Duodenal mucosa (tissue), 2 donors: ENCODE measurements around the gene KANK3.
A peak's percentile ranks its signal among the peaks of the same experiment; 100 is the strongest.

Experiments used
- H3K27ac ChIP-seq: one replicate; pipeline ENCODE4 v1.7.0; 2013; ENCODE audit warnings: low read depth, low read length
- H3K27me3 ChIP-seq, 2 donors: one replicate each; pipeline ENCODE4 v1.7.0; 2013; ENCODE audit warnings: low read length in 2 of 2, control low read depth in 1 of 2; ENCODE audit not compliant: insufficient read depth in 2 of 2, control insufficient read depth in 1 of 2
- H3K36me3 ChIP-seq, 2 donors: one replicate each; pipeline ENCODE4 v1.7.0; 2013; ENCODE audit warnings: low read length in 2 of 2, control low read depth in 1 of 2; ENCODE audit not compliant: insufficient read depth in 2 of 2, control insufficient read depth in 1 of 2
- H3K4me1 ChIP-seq, 2 donors: one replicate each; pipeline ENCODE4 v1.7.0; 2013; ENCODE audit warnings: low read length in 2 of 2, control low read depth in 1 of 2; ENCODE audit not compliant: insufficient read depth in 2 of 2, control insufficient read depth in 1 of 2
- H3K4me3 ChIP-seq, 2 donors: one replicate each; pipeline ENCODE4 v1.7.0; 2013; ENCODE audit warnings: low read length in 2 of 2, low read depth in 1 of 2
- H3K9ac ChIP-seq, 2 donors: one replicate each; pipeline ENCODE4 v1.7.0; 2013; ENCODE audit warnings: low read length in 2 of 2, low read depth in 1 of 2
- H3K9me3 ChIP-seq, 2 donors: one replicate each; pipeline ENCODE4 v1.7.0; 2013; ENCODE audit warnings: low read length in 2 of 2, control low read depth in 1 of 2; ENCODE audit not compliant: control insufficient read depth in 1 of 2

The KANK3 gene

DNA sequence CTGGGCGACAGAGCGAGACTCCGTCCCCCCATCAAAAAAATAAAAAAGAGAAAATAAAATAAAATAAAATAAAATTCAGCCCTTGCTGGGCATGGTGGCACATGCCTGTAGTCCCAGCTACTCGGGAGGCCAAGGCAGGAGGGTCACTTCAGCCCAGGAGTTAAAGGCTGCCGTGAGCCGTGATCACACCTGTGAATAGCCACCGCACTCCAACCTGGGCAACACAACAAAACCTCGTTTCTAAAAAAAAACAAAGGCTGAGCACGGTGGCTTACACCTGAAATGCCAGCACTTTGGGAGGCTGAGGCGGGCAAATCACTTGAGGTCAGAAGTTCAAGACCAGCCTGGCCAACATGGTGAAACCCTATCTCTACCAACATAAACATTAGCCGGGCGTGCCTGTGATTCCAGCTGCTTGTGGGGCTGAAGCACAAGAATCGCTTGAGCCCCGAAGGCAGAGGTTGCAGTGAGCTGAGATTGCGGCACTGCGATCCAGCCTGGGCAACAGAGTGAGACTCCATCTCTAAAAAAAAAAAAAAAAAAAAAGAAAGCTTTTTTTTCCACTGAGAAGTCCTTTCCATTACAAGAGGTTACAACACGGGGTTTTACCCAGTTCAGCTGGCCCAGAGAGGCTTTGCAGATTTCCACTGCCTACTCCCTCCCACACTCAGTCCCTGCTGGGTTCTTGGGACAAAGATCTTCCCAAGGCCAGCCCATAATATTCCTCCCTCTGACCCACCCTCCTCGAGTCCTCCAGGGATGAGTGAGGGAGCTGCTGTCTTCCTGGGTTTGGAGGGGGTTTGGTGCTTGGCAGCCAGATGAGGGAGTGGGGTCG, 27.3 kb upstream of the KANK3 start:
- Histone ChIP-seq H3K27me3 (no peaks in the 10 kb centered on the region), H3K9ac (peak overlapping the region; percentile 6 to 28), H3K4me1 (peaks cover 23 to 42% of the 10 kb centered on the region in 2 donors), H3K4me3 (peak overlapping the region; percentile 13 to 55), H3K9me3 (no peaks in the 10 kb centered on the region), H3K36me3 (peaks cover 0 to 4% of the 10 kb centered on the region in 2 donors), H3K27ac (no peak overlapping the region)

DNA sequence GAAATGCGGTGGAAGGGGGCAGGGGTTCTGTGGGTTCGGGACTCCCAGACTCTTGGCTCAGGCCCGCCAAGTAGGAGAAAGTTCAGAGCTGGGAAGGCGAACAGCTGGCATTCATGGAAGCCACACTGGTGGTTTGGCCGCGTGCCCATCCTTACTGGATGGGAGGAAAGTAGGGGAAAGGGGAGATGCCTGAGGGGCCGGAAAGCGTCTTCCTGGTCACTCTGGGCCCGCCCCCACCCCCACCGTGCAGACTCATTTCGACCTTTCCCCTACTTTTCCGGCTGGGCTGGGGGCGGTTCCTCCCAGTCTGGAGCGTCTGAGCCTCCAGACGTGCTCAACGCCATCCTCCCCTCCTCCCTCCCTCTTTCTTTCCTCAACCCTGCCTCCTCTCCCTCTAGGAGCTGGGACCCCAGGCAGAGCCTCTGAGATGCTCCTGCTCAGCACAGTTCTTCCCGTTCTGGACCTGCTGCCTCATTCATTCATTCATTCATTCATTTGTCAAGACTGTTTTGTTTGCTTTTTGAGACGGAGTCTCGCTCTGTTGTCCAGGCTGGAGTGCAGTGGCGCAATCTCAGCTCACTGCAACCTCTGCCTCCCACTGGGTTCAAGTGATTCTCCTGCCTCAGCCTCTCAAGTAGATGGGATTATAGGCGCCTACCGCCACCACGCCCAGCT, 24.4 kb upstream of the KANK3 start:
- H3K9ac ChIP-seq = peak overlapping the region in 1 of 2 donors; percentile 25
- H3K27ac ChIP-seq = peak overlapping the region; percentile 14
- H3K27me3 ChIP-seq = peaks cover 0 to 5% of the 10 kb centered on the region in 2 donors
- no peaks in the 10 kb centered on the region for H3K9me3 ChIP-seq
- peaks cover 30 to 51% of the 10 kb centered on the region in 2 donors for H3K4me1 ChIP-seq
- H3K4me3 ChIP-seq = peak overlapping the region; percentile 24 to 28
- H3K36me3 ChIP-seq = no peaks in the 10 kb centered on the region

DNA sequence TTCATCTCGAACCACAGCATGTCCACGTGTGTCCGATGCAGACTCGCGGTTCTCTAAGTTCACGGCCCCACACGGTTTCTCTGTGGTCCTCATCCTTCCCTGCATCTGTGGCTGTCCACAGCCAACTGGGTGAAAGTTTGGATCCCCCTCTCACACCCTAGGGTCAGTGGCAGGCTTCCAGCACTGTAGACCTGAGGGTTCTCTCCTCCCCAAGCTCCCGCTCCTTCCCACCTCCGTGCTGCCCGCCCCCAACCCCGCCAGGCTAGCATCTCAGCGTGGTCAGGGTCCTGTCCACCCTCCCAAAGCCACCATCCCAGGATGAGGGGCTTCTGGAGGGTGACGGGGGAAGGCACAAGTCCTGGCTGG, 23.9 kb upstream of the KANK3 start:
- Histone ChIP-seq H3K9ac (peak overlapping the region in 1 of 2 donors; percentile 25), H3K4me3 (peak overlapping the region; percentile 24 to 28), H3K9me3 (no peaks in the 10 kb centered on the region), H3K4me1 (peaks cover 35 to 56% of the 10 kb centered on the region in 2 donors), H3K27me3 (peaks cover 0 to 5% of the 10 kb centered on the region in 2 donors), H3K36me3 (no peaks in the 10 kb centered on the region), H3K27ac (no peak overlapping the region)

DNA sequence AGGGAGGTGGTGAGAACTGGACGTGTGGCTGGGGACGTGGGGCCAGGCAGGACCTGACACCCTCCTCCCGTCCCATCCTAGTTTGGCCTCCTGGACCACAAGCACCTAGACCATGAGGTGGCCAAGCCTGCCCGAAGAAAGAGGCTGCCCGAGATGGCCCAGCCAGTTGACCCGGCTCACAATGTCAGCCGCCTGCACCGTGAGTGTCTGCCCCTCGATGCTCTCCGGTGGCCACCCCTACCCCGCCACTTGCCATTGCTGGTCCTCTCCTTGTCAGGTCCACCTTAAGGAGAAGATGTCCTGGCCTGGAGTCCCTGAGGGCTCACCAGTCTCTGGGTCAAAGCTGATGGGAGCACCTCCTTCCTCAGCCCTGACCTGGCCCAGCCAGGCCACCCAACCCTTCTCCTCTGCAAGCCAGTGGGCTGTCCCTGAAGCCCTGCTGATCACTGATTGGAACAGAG, 23.1 kb upstream of the KANK3 start:
- H3K36me3 ChIP-seq = no peaks in the 10 kb centered on the region
- H3K4me3 ChIP-seq = peak overlapping the region in 1 of 2 donors; percentile 23
- peaks cover 38 to 56% of the 10 kb centered on the region in 2 donors for H3K4me1 ChIP-seq
- no peak overlapping the region for H3K27ac ChIP-seq
- H3K9me3 ChIP-seq = no peaks in the 10 kb centered on the region
- no peak overlapping the region for H3K9ac ChIP-seq
- H3K27me3 ChIP-seq = peaks cover 0 to 5% of the 10 kb centered on the region in 2 donors

DNA sequence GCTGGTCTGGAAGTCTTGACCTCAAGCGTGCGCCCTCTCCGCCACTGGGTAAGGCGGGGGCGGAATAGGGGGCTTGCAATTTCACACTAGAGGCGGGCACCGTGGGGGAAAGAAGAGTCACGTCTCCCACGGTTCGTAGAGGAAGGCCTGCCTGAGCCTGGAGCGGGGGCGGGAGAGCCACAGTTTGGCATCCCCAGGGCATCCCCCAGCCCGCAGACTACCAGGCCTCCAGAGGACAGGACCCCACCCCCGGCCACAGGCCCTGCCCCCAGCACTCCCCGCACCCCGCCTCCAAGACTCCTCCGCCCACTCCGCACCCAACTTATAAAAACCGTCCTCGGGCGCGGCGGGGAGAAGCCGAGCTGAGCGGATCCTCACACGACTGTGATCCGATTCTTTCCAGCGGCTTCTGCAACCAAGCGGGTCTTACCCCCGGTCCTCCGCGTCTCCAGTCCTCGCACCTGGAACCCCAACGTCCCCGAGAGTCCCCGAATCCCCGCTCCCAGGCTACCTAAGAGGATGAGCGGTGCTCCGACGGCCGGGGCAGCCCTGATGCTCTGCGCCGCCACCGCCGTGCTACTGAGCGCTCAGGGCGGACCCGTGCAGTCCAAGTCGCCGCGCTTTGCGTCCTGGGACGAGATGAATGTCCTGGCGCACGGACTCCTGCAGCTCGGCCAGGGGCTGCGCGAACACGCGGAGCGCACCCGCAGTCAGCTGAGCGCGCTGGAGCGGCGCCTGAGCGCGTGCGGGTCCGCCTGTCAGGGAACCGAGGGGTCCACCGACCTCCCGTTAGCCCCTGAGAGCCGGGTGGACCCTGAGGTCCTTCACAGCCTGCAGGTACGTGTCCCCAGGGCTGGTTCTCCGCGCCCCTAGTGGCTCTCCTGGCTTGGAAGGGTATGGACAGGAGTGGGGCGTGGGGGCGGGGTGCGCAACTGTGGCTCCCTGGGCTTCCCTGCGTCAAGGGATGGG, 21.0 kb upstream of the KANK3 start, which contains the start of gene ANGPTL4:
Gene ANGPTL4, plus strand, starts transcription at position 353 of the 969 bp plus-strand sequence. Its CDS starts 167 bp downstream, at position 520.
- Histone ChIP-seq H3K4me1 (peaks cover 32 to 46% of the 10 kb centered on the region in 2 donors), H3K27me3 (peaks cover 0 to 5% of the 10 kb centered on the region in 2 donors)

DNA sequence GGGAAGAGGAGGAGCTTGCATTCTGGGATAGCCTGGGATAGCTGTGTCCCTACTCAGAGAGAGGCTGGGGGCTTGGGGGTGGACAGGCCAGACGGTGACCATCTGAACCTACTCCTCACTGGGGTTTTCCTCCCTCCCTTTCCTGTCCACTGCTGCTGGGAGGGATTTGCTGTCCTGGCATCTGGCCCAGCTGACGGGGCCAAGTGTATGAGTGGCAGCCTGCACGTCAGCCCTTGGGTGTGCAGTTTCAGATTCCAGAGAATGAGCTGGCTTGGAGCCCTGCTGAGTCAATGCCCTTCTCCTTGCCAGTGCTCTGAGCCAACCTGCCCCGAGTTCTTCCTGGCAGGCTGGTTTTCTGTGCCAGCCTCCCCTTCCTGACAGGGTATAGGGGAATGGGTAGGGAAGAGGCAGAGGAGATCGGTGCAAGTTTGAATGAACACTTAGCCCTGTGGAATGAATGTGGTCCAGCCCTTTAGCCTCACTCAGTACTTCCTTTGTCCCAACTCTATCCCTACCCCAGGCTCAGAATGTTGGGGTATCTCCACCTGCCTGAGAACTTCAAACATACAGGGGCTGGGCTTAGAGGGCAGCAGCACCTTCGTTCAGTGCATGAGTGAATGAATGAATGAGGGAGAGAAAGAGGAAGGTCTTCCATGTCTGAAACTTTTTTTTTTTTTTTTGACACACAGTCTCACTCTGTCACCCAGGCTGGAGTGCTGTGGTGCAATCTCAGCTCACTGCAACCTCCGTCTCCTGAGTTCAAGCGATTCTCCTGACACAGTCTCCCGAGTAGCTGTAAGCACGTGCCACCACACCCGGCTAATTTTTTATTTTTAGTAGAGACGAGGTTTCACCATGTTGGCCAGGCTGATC, 19.1 kb upstream of the KANK3 start:
- Histone ChIP-seq H3K27me3 (peaks cover 0 to 5% of the 10 kb centered on the region in 2 donors), H3K9me3 (no peaks in the 10 kb centered on the region), H3K27ac (peak overlapping the region; percentile 57), H3K4me3 (peak overlapping the region; percentile 10 to 47), H3K36me3 (no peaks in the 10 kb centered on the region), H3K4me1 (peaks cover 21 to 34% of the 10 kb centered on the region in 2 donors), H3K9ac (peak overlapping the region; percentile 59 to 63)

More for the DNA sequence above, 21.0 kb upstream of the KANK3 start, which contains the start of gene ANGPTL4:
- Histone ChIP-seq H3K36me3 (no peaks in the 10 kb centered on the region), H3K9me3 (no peaks in the 10 kb centered on the region), H3K4me3 (peak within 1 kb of the TSS; percentile 70 to 76), H3K27ac (peak within 1 kb of the TSS; percentile 14), H3K9ac (peak within 1 kb of the TSS; percentile 38 to 69)

DNA sequence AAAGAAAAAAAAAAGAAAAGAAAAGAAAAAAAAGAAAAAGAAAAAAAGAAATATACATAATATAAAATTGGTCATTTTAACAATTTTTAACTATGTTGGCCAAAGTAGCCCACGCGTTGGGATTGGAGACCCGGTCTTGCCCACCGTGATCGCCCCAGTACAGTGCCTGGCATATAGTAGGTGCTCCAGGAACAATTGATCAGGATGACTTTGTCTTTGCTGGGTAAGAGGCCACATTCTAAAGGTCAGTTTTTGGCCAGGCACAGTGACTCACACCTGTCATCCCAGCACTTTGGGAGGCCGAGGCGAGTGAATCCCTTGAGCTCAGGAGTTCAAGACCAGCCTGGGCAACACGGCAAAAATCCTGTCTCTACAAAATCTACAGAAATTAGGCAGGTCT, 17.1 kb upstream of the KANK3 start:
- Histone ChIP-seq H3K4me3 (no peak overlapping the region), H3K36me3 (no peaks in the 10 kb centered on the region), H3K9me3 (no peaks in the 10 kb centered on the region), H3K27ac (no peak overlapping the region), H3K27me3 (peaks cover 0 to 5% of the 10 kb centered on the region in 2 donors), H3K9ac (no peak overlapping the region), H3K4me1 (peaks cover 25 to 30% of the 10 kb centered on the region in 2 donors)

DNA sequence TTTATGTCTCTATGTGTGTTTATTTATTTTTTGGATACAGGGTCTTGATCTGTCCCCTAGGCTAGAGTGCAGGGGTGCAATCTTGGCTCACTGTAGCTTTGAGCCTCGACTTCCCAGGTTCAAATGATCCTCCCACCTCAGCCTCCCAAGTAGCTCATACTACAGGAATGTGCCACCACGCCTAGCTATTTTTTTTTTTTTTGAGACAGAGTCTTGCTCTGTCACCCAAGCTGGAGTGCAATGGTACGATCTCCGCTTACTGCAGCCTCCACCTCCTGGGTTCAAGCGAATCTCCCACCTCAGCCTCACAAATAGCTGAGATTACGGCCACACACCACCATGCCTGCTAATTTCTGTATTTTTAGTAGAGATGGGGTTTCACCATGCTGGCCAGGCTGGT, 15.9 kb upstream of the KANK3 start:
- Histone ChIP-seq H3K9ac (no peak overlapping the region), H3K27me3 (no peaks in the 10 kb centered on the region), H3K27ac (no peak overlapping the region), H3K36me3 (no peaks in the 10 kb centered on the region), H3K9me3 (no peaks in the 10 kb centered on the region), H3K4me1 (peaks cover 25 to 30% of the 10 kb centered on the region in 2 donors), H3K4me3 (no peak overlapping the region)
